Neural cell (in vitro differentiated cells): ENCODE data around the gene GALT.

Source experiments
- CTCF ChIP-seq: fragments of 450-650 bp; IDR thresholded peaks from 2 replicates; pipeline ENCODE4 v1.5.1; 2014; ENCODE audit warnings: antibody characterized with exemption, mild to moderate bottlenecking, moderate library complexity; ENCODE audit not compliant: poor library complexity, severe bottlenecking
- EP300 ChIP-seq: fragments of 450-650 bp; conservative IDR thresholded peaks from 2 replicates; pipeline ENCODE4 v1.6.1; 2014; ENCODE audit warnings: antibody characterized with exemption, mild to moderate bottlenecking, moderate library complexity; ENCODE audit not compliant: poor library complexity, severe bottlenecking
- EZH2 ChIP-seq: fragments of 200-600, 300-800 bp; shearing (Covaris generic), sonication (generic); IDR thresholded peaks from 2 replicates; pipeline ENCODE4 v1.6.1; 2014; ENCODE audit warnings: antibody characterized with exemption, low read length, borderline replicate concordance, mild to moderate bottlenecking; ENCODE audit not compliant: insufficient read depth, poor library complexity, severe bottlenecking
- POLR2AphosphoS5 ChIP-seq: IDR thresholded peaks from 2 replicates; pipeline ENCODE4 v1.6.1; 2012
- RAD21 ChIP-seq: fragments of 450-650 bp; conservative IDR thresholded peaks from 2 replicates; pipeline ENCODE4 v1.6.1; 2014; ENCODE audit warnings: antibody characterized with exemption, mild to moderate bottlenecking, moderate library complexity
- REST ChIP-seq: IDR thresholded peaks from 2 replicates; pipeline ENCODE4 v1.6.1; 2012; ENCODE audit warnings: borderline replicate concordance
- SMC3 ChIP-seq: fragments of 450-650 bp; conservative IDR thresholded peaks from 2 replicates; pipeline ENCODE4 v1.6.1; 2014; ENCODE audit warnings: antibody characterized with exemption, mild to moderate bottlenecking, moderate library complexity; ENCODE audit not compliant: poor library complexity
- TAF1 ChIP-seq: IDR thresholded peaks from 2 replicates; pipeline ENCODE4 v1.6.1; 2012; ENCODE audit warnings: low read depth

- no peak for TF ChIP-seq CTCF
- TF ChIP-seq EZH2: no peak
- no peak for TF ChIP-seq POLR2AphosphoS5
- no peak for TF ChIP-seq EP300
- no peak for TF ChIP-seq REST
- TF ChIP-seq SMC3: no peak
- TF ChIP-seq RAD21: no peak
- TF ChIP-seq TAF1: no peak
Observed at GRCh38 chr9:34650816-34651215, 4.3 kb downstream of the GALT start.
